Measurements from ENCODE around the gene CCDC40. TPM values are rescaled to one million over a fixed set of nuclear protein-coding genes. Genes with fewer than 3 reads are reported as not detected.
A peak's percentile ranks its signal among the peaks of the same experiment; 100 is the strongest.

The CCDC40 gene
- total RNA-seq, 1 donor from 2014 or later, result 7.7 TPM

DNA sequence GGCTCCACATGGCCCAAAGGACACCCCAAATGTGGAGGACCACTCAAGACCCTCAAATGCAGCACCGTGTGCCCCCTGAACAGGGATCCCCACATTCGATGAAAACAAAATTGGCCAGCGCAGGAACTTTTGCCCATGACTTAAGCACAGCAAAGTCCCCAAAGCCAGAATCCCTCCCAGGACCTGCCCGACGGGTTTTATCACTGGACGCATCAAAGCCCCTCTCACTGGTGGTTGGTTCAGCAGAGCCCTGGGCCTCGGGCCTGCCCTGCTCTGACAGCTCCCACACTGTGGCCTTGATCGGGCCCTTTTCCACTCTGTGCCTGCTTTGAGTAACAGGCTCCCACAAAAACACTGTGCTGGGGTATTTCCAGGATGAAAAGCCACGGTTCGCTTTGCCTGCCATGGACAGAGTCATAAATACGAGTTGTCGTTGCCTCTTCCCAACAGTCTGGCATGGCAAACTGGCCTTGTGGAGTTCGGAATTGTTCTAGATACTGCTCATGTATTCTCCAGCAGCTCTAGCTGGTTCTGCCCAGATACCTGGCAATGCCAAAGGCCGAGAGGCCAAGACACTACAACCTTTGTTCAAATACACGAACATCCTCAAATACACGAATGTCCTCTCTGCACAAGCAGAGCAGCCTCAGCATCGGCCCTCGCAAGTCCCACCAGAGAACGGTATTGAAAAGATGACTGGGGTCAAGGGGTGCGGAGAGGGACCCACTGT is 47.2 kb upstream of the CCDC40 start:
- Mint-ChIP-seq H3K4me3 (ENCODE audit: unreplicated experiment) (peak overlapping the region; percentile 37), H3K27ac (ENCODE audit: unreplicated experiment) (no peak overlapping the region), H3K4me1 (ENCODE audit: unreplicated experiment) (peaks cover 63% of the 10 kb centered on the region), H3K27me3 (ENCODE audit: unreplicated experiment) (peaks cover 6% of the 10 kb centered on the region), H3K36me3 (ENCODE audit: low read depth, unreplicated experiment) (peaks cover 16% of the 10 kb centered on the region), H3K9me3 (ENCODE audit: unreplicated experiment) (no peaks in the 10 kb centered on the region)
- TF ChIP-seq, protein P1, sequence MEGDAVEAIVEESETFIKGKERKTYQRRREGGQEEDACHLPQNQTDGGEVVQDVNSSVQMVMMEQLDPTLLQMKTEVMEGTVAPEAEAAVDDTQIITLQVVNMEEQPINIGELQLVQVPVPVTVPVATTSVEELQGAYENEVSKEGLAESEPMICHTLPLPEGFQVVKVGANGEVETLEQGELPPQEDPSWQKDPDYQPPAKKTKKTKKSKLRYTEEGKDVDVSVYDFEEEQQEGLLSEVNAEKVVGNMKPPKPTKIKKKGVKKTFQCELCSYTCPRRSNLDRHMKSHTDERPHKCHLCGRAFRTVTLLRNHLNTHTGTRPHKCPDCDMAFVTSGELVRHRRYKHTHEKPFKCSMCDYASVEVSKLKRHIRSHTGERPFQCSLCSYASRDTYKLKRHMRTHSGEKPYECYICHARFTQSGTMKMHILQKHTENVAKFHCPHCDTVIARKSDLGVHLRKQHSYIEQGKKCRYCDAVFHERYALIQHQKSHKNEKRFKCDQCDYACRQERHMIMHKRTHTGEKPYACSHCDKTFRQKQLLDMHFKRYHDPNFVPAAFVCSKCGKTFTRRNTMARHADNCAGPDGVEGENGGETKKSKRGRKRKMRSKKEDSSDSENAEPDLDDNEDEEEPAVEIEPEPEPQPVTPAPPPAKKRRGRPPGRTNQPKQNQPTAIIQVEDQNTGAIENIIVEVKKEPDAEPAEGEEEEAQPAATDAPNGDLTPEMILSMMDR (IDR thresholded peaks at IDR 0.05; ENCODE audit: unreplicated experiment), result no peak
- DNase-seq (ENCODE audit: low spot score), result no peak

DNA sequence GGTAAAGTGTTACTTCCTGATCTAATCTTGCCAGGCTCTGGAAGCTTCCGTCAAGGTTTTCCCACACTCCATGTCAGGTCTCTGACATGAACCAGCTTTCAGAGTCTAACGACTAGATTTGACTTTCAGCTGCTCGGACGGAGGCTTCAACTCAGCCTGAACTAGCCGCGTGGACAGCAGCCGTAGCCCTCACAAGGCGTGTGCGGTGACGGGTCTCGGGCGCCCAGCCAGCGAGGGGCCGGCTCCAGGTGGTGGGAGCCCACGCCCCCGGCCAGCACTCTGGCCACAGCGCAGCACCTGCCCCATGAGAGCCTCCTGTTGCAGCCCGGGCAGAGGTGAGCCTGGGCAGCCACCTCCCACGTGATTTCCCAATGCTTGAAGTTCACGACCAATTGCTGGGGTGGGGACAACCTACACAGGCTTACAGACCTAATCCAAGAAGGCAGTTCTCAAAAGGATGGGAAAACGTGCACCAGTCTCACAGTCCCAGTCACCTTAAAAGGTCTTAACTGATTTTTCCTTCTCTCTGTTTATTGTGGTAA is 46.3 kb upstream of the CCDC40 start:
- TF ChIP-seq, protein P1 (IDR thresholded peaks at IDR 0.05; ENCODE audit: unreplicated experiment), result no peak
- DNase-seq (ENCODE audit: low spot score), result peak; percentile 30
- H3K4me1 Mint-ChIP-seq (ENCODE audit: unreplicated experiment), result peaks cover 62% of the 10 kb centered on the region
- peak overlapping the region; percentile 78 for H3K27ac Mint-ChIP-seq (ENCODE audit: unreplicated experiment)
- H3K4me3 Mint-ChIP-seq (ENCODE audit: unreplicated experiment), result peak overlapping the region; percentile 82
- H3K9me3 Mint-ChIP-seq (ENCODE audit: unreplicated experiment), result no peaks in the 10 kb centered on the region
- H3K27me3 Mint-ChIP-seq (ENCODE audit: unreplicated experiment), result peaks cover 6% of the 10 kb centered on the region
- H3K36me3 Mint-ChIP-seq (ENCODE audit: low read depth, unreplicated experiment), result peaks cover 16% of the 10 kb centered on the region

DNA sequence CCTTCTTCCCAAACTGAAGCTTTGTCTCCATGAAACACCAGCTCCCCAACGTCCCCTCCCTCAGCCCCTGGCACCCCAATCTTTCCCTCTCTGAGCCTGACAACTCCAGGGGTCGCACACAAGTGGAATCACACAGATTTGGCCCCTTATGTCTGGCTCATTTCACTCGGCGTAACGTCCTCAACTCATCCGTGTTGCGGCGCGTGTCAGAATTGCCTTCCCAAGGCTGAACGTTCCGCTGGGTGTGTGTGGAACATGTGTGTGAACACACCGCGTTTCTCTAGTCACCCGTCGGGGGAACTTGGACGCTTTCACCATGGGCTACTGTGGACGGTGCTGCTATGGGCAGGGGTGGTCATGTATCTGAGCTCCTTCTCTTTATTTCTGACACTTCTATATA is 45.7 kb upstream of the CCDC40 start:
- peak overlapping the region; percentile 82 for H3K4me3 Mint-ChIP-seq (ENCODE audit: unreplicated experiment)
- peak overlapping the region; percentile 78 for H3K27ac Mint-ChIP-seq (ENCODE audit: unreplicated experiment)

DNA sequence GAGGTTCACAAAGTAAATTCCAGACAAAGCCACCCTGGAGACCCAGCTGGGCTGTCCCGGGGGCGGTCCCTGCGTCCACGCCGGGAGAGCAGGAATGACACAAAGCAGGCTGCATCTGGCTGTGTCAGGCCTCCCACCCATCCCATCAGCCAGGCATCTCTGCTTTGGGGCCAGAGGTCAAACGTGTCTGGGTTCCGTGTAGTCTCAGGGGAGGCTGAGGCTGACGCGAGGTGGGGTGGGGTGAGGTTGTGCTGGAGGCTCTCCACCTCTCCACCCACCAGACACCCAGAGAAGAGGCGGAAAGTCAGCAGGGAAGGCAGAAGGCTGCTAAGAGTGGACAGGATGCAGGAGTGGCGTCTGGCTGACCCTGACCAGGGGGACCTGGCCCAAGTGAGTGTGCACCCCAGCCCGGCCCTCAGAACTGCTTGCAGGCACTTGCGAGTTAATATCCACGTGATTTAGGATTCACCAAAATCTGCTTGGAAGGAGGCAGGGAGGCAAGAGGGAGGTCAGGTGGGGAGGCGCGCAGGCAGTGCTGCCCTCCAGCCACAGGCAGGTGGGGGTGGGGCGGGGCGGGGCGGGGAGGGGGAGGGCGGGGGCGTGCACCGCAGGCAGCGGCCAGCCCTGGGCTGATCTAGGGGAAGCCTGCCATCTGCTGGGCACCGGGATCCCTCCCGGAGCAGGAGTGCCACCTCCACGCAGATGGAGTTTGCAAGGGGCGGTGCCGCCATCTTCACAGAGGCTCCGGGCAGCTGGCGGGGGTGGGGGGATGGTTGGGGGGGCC is 45.1 kb upstream of the CCDC40 start:
- Mint-ChIP-seq H3K27me3 (ENCODE audit: unreplicated experiment) (peaks cover 6% of the 10 kb centered on the region), H3K4me1 (ENCODE audit: unreplicated experiment) (peaks cover 52% of the 10 kb centered on the region), H3K36me3 (ENCODE audit: low read depth, unreplicated experiment) (peaks cover 10% of the 10 kb centered on the region), H3K27ac (ENCODE audit: unreplicated experiment) (peak overlapping the region; percentile 78), H3K9me3 (ENCODE audit: unreplicated experiment) (no peaks in the 10 kb centered on the region), H3K4me3 (ENCODE audit: unreplicated experiment) (peak overlapping the region; percentile 82)
- TF ChIP-seq, protein P1 (IDR thresholded peaks at IDR 0.05; ENCODE audit: unreplicated experiment), result no peak
- DNase-seq (ENCODE audit: low spot score), result peak; percentile 79

More for the DNA sequence above, 45.7 kb upstream of the CCDC40 start:
- TF ChIP-seq, protein P1 (IDR thresholded peaks at IDR 0.05; ENCODE audit: unreplicated experiment), result no peak
- Mint-ChIP-seq H3K9me3 (ENCODE audit: unreplicated experiment) (no peaks in the 10 kb centered on the region), H3K36me3 (ENCODE audit: low read depth, unreplicated experiment) (peaks cover 13% of the 10 kb centered on the region), H3K27me3 (ENCODE audit: unreplicated experiment) (peaks cover 6% of the 10 kb centered on the region), H3K4me1 (ENCODE audit: unreplicated experiment) (peaks cover 58% of the 10 kb centered on the region)
- DNase-seq (ENCODE audit: low spot score), result no peak
